Tibial nerve (tissue), 4 donors: ENCODE results near the gene STXBP4. TPM values are rescaled to one million over a fixed set of nuclear protein-coding genes. Genes with fewer than 3 reads are reported as not detected.

Source experiments
- DNase-seq, 2 donors: peaks; one replicate each; pipeline ENCODE4 v3.0.0-alpha.2; 2019; ENCODE audit warnings: low spot score in 2 of 2
- H3K27ac ChIP-seq, 4 donors: fragments of 200-600 bp; sonication (generic) in 3 of 4; one replicate each; pipeline ENCODE4 v1.5.1; 2017 to 2019; ENCODE audit warnings: mild to moderate bottlenecking in 1 of 4
- H3K27me3 ChIP-seq, 2 donors: fragments of 200-600 bp; sonication (generic) in 1 of 2; one replicate each; pipeline versions ENCODE4 v1.5.1 to v1.6.0; 2017 to 2019
- H3K36me3 ChIP-seq, 3 donors: fragments of 200-600 bp; sonication (generic); one replicate each; pipeline ENCODE4 v1.5.1; 2018 to 2019
- H3K4me1 ChIP-seq, 4 donors: fragments of 200-600 bp; sonication (generic) in 3 of 4; one replicate each; pipeline ENCODE4 v1.5.1; 2017 to 2019
- H3K4me3 ChIP-seq, 4 donors: fragments of 200-600 bp; sonication (generic) in 3 of 4; one replicate each; pipeline ENCODE4 v1.5.1; 2017 to 2019; ENCODE audit warnings: mild to moderate bottlenecking in 1 of 4, moderate library complexity in 1 of 4
- H3K9me3 ChIP-seq, 4 donors: fragments of 200-600 bp; sonication (generic) in 3 of 4; one replicate each; pipeline ENCODE4 v1.5.1; 2017 to 2019
- EP300 ChIP-seq, 2 donors: sonication (generic); formaldehyde crosslinking; IDR thresholded peaks; one replicate each; pipeline ENCODE4 v1.6.1; 2017; ENCODE audit warnings: antibody characterized with exemption in 2 of 2, mild to moderate bottlenecking in 1 of 2
- POLR2A ChIP-seq, 2 donors: fragments of 450-650 bp; IDR thresholded peaks; one replicate each; pipeline ENCODE4 v1.6.1; 2017; ENCODE audit warnings: antibody characterized with exemption in 2 of 2, mild to moderate bottlenecking in 2 of 2, moderate library complexity in 2 of 2
- WGBS, 2 donors: methylation state at CpG; one replicate each; pipeline ENCODE4 v1.1.5; 2018; 5-methylcytosine and 5-hydroxymethylcytosine counted together
- total RNA-seq, 4 donors: library from RNA; depleted of rRNA; stranded (reverse); fragments of >200 nt; gene quantifications; one replicate each; pipeline ENCODE4 v1.1.0, GENCODE V29; 2016
- TF ChIP-seq, protein P1 (sequence below), 5 experiments: fragments of 200-600 bp in 3 of 5; fragments of 450-650 bp in 2 of 5; sonication (generic) in 3 of 5; IDR thresholded peaks; one replicate each; pipeline ENCODE4 v1.5.1; 2016 to 2019; ENCODE audit warnings: antibody characterized with exemption in 5 of 5, mild to moderate bottlenecking in 3 of 5, moderate library complexity in 2 of 5

The STXBP4 gene
- total RNA-seq, 4 donors from 2014 or later: 21.6 to 64.8 (median 28.2) TPM

DNA sequence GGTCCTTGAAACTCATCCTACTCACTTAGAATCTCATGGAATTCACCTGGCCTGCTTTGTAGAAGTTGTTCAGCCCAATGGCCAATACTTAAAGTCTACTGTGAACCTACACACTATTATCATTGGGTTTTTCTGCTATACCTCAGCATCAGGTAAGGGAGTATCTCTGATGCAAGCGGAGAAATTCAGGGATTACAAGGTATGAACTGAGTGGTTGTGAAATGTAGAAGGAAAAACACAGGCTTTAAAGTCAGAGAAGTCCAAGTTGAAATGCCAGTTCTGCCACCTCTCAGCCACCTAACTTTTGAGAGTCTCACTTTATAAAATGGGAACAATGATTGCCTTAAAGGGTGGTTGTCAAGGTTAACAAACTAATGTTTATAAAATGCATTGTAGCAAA lies 31.1 kb upstream of the STXBP4 start:
- no peak overlapping the region for H3K4me3 ChIP-seq
- no peak overlapping the region for H3K27ac ChIP-seq
- H3K36me3 ChIP-seq: peaks cover 0 to 21% (median 0%) of the 10 kb centered on the region in 3 donors
- no peaks in the 10 kb centered on the region for H3K27me3 ChIP-seq
- no peak for TF ChIP-seq POLR2A (IDR thresholded peaks at IDR 0.05)
- TF ChIP-seq EP300 (IDR thresholded peaks at IDR 0.05): no peak
- TF ChIP-seq, protein P1, sequence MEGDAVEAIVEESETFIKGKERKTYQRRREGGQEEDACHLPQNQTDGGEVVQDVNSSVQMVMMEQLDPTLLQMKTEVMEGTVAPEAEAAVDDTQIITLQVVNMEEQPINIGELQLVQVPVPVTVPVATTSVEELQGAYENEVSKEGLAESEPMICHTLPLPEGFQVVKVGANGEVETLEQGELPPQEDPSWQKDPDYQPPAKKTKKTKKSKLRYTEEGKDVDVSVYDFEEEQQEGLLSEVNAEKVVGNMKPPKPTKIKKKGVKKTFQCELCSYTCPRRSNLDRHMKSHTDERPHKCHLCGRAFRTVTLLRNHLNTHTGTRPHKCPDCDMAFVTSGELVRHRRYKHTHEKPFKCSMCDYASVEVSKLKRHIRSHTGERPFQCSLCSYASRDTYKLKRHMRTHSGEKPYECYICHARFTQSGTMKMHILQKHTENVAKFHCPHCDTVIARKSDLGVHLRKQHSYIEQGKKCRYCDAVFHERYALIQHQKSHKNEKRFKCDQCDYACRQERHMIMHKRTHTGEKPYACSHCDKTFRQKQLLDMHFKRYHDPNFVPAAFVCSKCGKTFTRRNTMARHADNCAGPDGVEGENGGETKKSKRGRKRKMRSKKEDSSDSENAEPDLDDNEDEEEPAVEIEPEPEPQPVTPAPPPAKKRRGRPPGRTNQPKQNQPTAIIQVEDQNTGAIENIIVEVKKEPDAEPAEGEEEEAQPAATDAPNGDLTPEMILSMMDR (IDR thresholded peaks at IDR 0.05): no peak
- H3K9me3 ChIP-seq: no peaks in the 10 kb centered on the region
- 100% methylated on average over 1 of the region's 1 CpG for WGBS, 2 donors
- DNase-seq: no peak
- H3K4me1 ChIP-seq: no peaks in the 10 kb centered on the region

DNA sequence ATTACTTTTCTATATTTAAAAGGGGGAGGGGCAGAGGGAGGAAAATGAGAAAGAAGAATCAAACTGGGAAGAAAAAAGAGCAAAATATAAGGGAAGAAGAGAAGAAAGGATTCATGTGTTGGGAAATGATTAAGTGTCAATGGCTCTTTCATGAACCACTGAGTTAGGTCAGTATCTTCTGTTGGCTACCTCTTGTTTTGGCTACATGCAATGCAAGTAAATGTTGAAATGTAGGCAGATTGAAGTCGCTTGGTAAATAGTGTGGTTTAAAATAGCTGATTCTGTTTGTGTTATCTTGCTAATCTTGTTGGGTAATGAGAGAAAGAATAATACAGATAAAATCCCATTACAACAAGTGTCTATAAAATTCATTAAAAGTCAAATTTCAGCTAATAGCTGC lies 27.3 kb upstream of the STXBP4 start:
- Histone ChIP-seq H3K4me1 (no peaks in the 10 kb centered on the region), H3K4me3 (no peak overlapping the region), H3K27me3 (no peaks in the 10 kb centered on the region), H3K9me3 (no peaks in the 10 kb centered on the region), H3K27ac (no peak overlapping the region), H3K36me3 (peaks cover 0 to 10% (median 0%) of the 10 kb centered on the region in 3 donors)
- WGBS, 2 donors: 72 to 78% methylated on average over 1 of the region's 1 CpG
- TF ChIP-seq POLR2A (IDR thresholded peaks at IDR 0.05) (no peak), EP300 (IDR thresholded peaks at IDR 0.05) (no peak)
- TF ChIP-seq, protein P1 (IDR thresholded peaks at IDR 0.05): no peak
- DNase-seq: no peak

DNA sequence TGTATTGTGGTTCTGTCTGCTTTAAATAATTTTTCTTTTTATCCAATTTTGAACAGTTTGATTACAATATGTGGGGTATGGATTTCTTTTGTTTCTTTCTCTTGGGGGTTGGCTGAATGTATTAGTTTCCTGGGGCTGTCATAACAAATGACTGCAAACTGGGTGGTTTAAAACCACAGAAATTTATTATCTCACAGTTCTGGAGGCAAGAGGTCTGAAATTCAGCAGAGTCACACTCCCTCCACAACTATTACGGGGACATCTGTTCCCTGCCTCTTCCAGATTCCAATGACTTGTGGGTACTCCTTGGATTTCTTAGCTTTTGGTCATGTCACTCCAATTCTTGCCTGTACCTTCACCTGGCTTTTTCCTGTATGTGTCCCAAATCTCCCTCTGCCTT lies 23.8 kb upstream of the STXBP4 start:
- Histone ChIP-seq H3K27me3 (no peaks in the 10 kb centered on the region), H3K4me1 (no peaks in the 10 kb centered on the region), H3K9me3 (no peaks in the 10 kb centered on the region), H3K4me3 (no peak overlapping the region), H3K36me3 (no peaks in the 10 kb centered on the region), H3K27ac (no peak overlapping the region)
- DNase-seq: no peak
- TF ChIP-seq EP300 (IDR thresholded peaks at IDR 0.05) (no peak), POLR2A (IDR thresholded peaks at IDR 0.05) (no peak)
- TF ChIP-seq, protein P1 (IDR thresholded peaks at IDR 0.05): no peak
- 75 to 79% methylated on average over 1 of the region's 1 CpG for WGBS, 2 donors

- no peaks in the 10 kb centered on the region for H3K27me3 ChIP-seq
- 47% methylated on average over 1 of the region's 1 CpG for WGBS, 2 donors
- H3K36me3 ChIP-seq: no peaks in the 10 kb centered on the region
- H3K9me3 ChIP-seq: no peaks in the 10 kb centered on the region
- DNase-seq: no peak
- TF ChIP-seq, protein P1 (IDR thresholded peaks at IDR 0.05): no peak
- TF ChIP-seq EP300 (IDR thresholded peaks at IDR 0.05): no peak
- TF ChIP-seq POLR2A (IDR thresholded peaks at IDR 0.05): no peak
- H3K4me3 ChIP-seq: no peak overlapping the region
- no peak overlapping the region for H3K27ac ChIP-seq
- no peaks in the 10 kb centered on the region for H3K4me1 ChIP-seq
Observed at GRCh38 chr17:54945231-54945630, 23.3 kb upstream of the STXBP4 start.

DNA sequence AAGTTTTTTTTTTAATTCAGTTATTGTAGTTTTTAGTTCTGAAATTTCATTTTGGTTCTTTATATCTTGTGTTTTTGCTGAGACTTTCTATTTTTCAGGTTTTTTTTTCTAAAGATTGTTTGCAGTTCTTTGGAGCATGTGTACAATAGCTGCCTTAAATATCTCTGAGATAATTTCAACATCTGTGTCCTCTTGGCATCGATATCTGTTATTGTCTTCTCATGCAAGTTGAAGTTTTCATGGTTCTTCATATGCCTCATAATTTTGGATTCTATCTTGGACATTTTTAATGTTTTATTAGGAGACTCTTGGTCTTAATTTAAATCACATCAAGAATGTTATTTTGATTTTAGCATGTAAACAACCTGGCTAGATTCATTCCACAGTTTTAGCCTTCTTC lies 22.9 kb upstream of the STXBP4 start:
- Histone ChIP-seq H3K27me3 (no peaks in the 10 kb centered on the region), H3K4me1 (no peaks in the 10 kb centered on the region), H3K4me3 (no peak overlapping the region), H3K36me3 (no peaks in the 10 kb centered on the region), H3K27ac (no peak overlapping the region), H3K9me3 (no peaks in the 10 kb centered on the region)
- no peak for DNase-seq
- no peak for TF ChIP-seq POLR2A (IDR thresholded peaks at IDR 0.05)
- TF ChIP-seq, protein P1 (IDR thresholded peaks at IDR 0.05): no peak
- TF ChIP-seq EP300 (IDR thresholded peaks at IDR 0.05): no peak
- 69 to 79% methylated on average over 1 of the region's 1 CpG for WGBS, 2 donors
